Neural progenitor cell (in vitro differentiated cells): ENCODE data around the gene SMAD7.

Source experiments
- CTCF ChIP-seq: fragments of 200-600 bp; sonication (generic); IDR thresholded peaks from 2 replicates; pipeline ENCODE4 v1.5.1; 2017; ENCODE audit warnings: antibody characterized with exemption, mild to moderate bottlenecking
- EZH2 ChIP-seq: fragments of 200-600 bp; sonication (generic); IDR thresholded peaks from 2 replicates; pipeline ENCODE4 v1.6.1; 2017; ENCODE audit warnings: antibody characterized with exemption, mild to moderate bottlenecking, moderate library complexity

- TF ChIP-seq CTCF (no peak), EZH2 (no peak)
Measured at GRCh38 chr18:48902856-48903601, 47.7 kb downstream of the SMAD7 start.
